Mesenteric fat pad (tissue), 1 donor: ENCODE results near the gene OTOA. TPM values are rescaled to one million over a fixed set of nuclear protein-coding genes. Genes with fewer than 3 reads are reported as not detected.
"Not testable (repeated sequence)": the region's sequence is repeated elsewhere in the genome, so short reads cannot be mapped to it uniquely, and the experiment has no call there.

Experiments used
- DNase-seq: peaks from one replicate; pipeline ENCODE4 v3.0.0-alpha.2; 2020; ENCODE audit warnings: low spot score
- long read RNA-seq: library from polyadenylated mRNA; unstranded; transcript quantifications from one replicate; pipeline ENCODE4 v2.0.0, GENCODE V29; 2020
- total RNA-seq: library from RNA; stranded (reverse); fragmentation: NEBNext Ultra II Directional; extraction: Animal tissue kit (Norgen Biotek cat#: 25700); gene quantifications from one replicate; pipeline ENCODE4 v1.2.1, GENCODE V29; 2021
- donor health status: DM: yes; HTN: yes; CAD: no.

Gene OTOA
- 0.48 TPM for total RNA-seq
- long read RNA-seq: 0 reads

GRCh38 chr16:21663889-21664647, at the start of gene OTOA:
Gene OTOA, plus strand, starts transcription at chr16:21663968. Its CDS starts 14,547 bp downstream, at chr16:21678515.
- DNase-seq: no peak

- no peak for DNase-seq
These were observed 48.9 kb upstream of the OTOA start for GRCh38 chr16:21614896-21615295.

GRCh38 chr16:21617607-21618006, 46.2 kb upstream of the OTOA start:
- no peak for DNase-seq

- DNase-seq: no peak
These were observed 45.5 kb upstream of the OTOA start for GRCh38 chr16:21618281-21618680.

GRCh38 chr16:21619765-21620425, 43.9 kb upstream of the OTOA start:
- no peak for DNase-seq

GRCh38 chr16:21620592-21620991, 43.2 kb upstream of the OTOA start:
- DNase-seq: no peak

GRCh38 chr16:21622545-21622944, 41.2 kb upstream of the OTOA start:
- no peak for DNase-seq

GRCh38 chr16:21625026-21625425, 38.7 kb upstream of the OTOA start:
- no peak for DNase-seq

- DNase-seq: no peak
These were observed 37.0 kb upstream of the OTOA start for GRCh38 chr16:21626659-21627277.

- DNase-seq: no peak
These were observed 35.5 kb upstream of the OTOA start for GRCh38 chr16:21628121-21628726.

GRCh38 chr16:21628772-21629171, 35.0 kb upstream of the OTOA start:
- DNase-seq: no peak

GRCh38 chr16:21629616-21630539, 33.9 kb upstream of the OTOA start:
- not testable (repeated sequence) for DNase-seq

GRCh38 chr16:21630866-21631265, 32.9 kb upstream of the OTOA start:
- not testable (repeated sequence) for DNase-seq

- DNase-seq: not testable (repeated sequence)
These were observed 32.4 kb upstream of the OTOA start for GRCh38 chr16:21631376-21631775.

GRCh38 chr16:21631951-21632575, 31.7 kb upstream of the OTOA start:
- DNase-seq: not testable (repeated sequence)

- DNase-seq: no peak
These were observed 29.6 kb upstream of the OTOA start for GRCh38 chr16:21634216-21634615.

- not testable (repeated sequence) for DNase-seq
These were observed 28.1 kb upstream of the OTOA start for GRCh38 chr16:21635694-21636093.

- no peak for DNase-seq
These were observed 26.5 kb upstream of the OTOA start for GRCh38 chr16:21637032-21637968.

GRCh38 chr16:21638573-21638975, 25.2 kb upstream of the OTOA start:
- DNase-seq: no peak
